Gastrocnemius medialis (tissue), 4 donors: ENCODE measurements around the gene PSMD5. TPM values are rescaled to one million over a fixed set of nuclear protein-coding genes. Genes with fewer than 3 reads are reported as not detected.
A peak's percentile ranks its signal among the peaks of the same experiment; 100 is the strongest.

ENCODE experiments used
- ATAC-seq, 2 donors: fragments of 150-250 bp; one replicate each; pipeline ENCODE4 v1.9.1; 2016
- DNase-seq, 2 donors: peaks; one replicate each; pipeline ENCODE4 v3.0.0-alpha.2; 2019
- H3K27ac ChIP-seq, 4 donors: fragments of 200-600 bp; sonication (generic); 1 replicate in 1 of 4; 2 replicates in 3 of 4; pipeline ENCODE4 v1.5.1; 2016 to 2018; ENCODE audit warnings: mild to moderate bottlenecking in 2 of 4, moderate library complexity in 1 of 4
- H3K27me3 ChIP-seq, 3 donors: fragments of 200-600 bp; sonication (generic) in 2 of 3; 1 replicate in 1 of 3; 2 replicates in 2 of 3; pipeline versions ENCODE4 v1.5.1 to v1.6.0; 2016 to 2019; ENCODE audit warnings: mild to moderate bottlenecking in 1 of 3, moderate library complexity in 1 of 3
- H3K36me3 ChIP-seq, 2 donors: fragments of 200-600 bp; sonication (generic) in 1 of 2; one replicate each; pipeline ENCODE4 v1.5.1; 2017 to 2018
- H3K4me1 ChIP-seq, 2 donors: fragments of 200-600 bp; sonication (generic) in 1 of 2; one replicate each; pipeline ENCODE4 v1.5.1; 2016 to 2017; ENCODE audit warnings: mild to moderate bottlenecking in 2 of 2
- H3K4me3 ChIP-seq, 4 donors: fragments of 200-600 bp; sonication (generic) in 3 of 4; 1 replicate in 1 of 4; 2 replicates in 3 of 4; pipeline ENCODE4 v1.5.1; 2016 to 2019; ENCODE audit warnings: mild to moderate bottlenecking in 2 of 4
- H3K9me3 ChIP-seq, 3 donors: fragments of 200-600 bp; sonication (generic) in 2 of 3; 1 replicate in 1 of 3; 2 replicates in 2 of 3; pipeline ENCODE4 v1.5.1; 2016 to 2019
- POLR2A ChIP-seq, 2 donors: fragments of 450-650 bp; IDR thresholded peaks; one replicate each; pipeline ENCODE4 v1.6.1; 2017; ENCODE audit warnings: antibody characterized with exemption in 2 of 2, mild to moderate bottlenecking in 2 of 2, moderate library complexity in 2 of 2
- in situ Hi-C, 4 donors: fragments of 200-750 bp; cut with MboI; loops; one replicate each; pipeline versions ENCODE4 v1.15.0 to v1.8.0; 2017; ENCODE audit warnings: low sequenced_read_pairs in 4 of 4
- intact Hi-C: fragments of 100-400 bp; cut with DNase I; formaldehyde crosslinking; loops from one replicate; pipeline ENCODE4 v1.15.1; 2023; ENCODE audit warnings: low total_unique reads
- total RNA-seq, 4 donors: library from RNA; depleted of rRNA; stranded (reverse); fragments of >200 nt; gene quantifications; one replicate each; pipeline versions ENCODE4 v1.1.0 to v1.2.3, GENCODE V29; 2016
- TF ChIP-seq, protein P1 (sequence below), 5 experiments: fragments of 450-650 bp in 3 of 5; fragments of 200-600 bp in 2 of 5; sonication (generic) in 2 of 5; IDR thresholded peaks in 4 of 5; conservative IDR thresholded peaks in 1 of 5; 1 replicate in 4 of 5; 2 replicates in 1 of 5; pipeline ENCODE4 v1.5.1; 2016 to 2019; ENCODE audit warnings: antibody characterized with exemption in 5 of 5, mild to moderate bottlenecking in 3 of 5, moderate library complexity in 3 of 5

Gene PSMD5
- total RNA-seq, 4 donors from 2014 or later: 9.3 to 35.3 (median 12.6) TPM

DNA sequence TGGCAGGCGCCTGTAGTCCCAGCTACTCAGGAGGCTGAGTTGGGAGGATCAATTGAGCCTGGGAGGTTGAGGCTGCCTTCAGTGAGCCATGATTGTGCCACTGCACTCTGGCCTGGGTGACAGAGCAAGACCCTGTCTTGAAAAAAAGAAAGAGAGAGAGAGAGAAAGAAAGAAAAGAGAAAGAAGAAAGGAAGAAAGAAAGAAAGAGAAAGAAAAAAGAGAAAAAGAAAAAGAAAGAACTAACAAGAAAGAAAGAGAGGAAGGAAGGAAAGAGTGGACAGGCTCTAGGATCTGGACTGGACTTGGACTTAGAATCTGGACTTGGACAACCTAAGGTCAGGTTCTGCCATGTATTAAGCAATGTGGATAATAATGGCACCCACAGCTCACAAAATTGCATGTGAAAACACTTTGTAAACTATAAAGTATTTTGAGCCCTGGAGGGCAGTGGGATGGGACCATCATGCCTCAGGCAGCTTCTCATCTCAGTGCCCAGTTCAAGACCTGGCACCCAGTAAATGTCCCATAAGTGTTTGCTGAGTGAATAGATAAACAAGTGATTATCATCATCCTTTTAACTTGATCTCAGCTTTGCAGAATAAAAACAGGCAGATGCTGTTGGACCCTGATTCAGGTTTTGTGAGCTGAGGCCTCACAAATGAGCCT lies 47.0 kb upstream of the PSMD5 start:
- Histone ChIP-seq H3K27ac (peak overlapping the region in 3 of 4 donors; percentile 7 to 42 (median 31)), H3K9me3 (no peaks in the 10 kb centered on the region), H3K4me1 (peaks cover 0 to 2% of the 10 kb centered on the region in 2 donors), H3K36me3 (no peaks in the 10 kb centered on the region), H3K4me3 (no peak overlapping the region), H3K27me3 (no peaks in the 10 kb centered on the region)
- in situ Hi-C loops (no loop called here), intact Hi-C loops (no loop called here)
- peak; percentile 28 to 42 for ATAC-seq
- no peak for TF ChIP-seq POLR2A (IDR thresholded peaks at IDR 0.05)
- TF ChIP-seq, protein P1, sequence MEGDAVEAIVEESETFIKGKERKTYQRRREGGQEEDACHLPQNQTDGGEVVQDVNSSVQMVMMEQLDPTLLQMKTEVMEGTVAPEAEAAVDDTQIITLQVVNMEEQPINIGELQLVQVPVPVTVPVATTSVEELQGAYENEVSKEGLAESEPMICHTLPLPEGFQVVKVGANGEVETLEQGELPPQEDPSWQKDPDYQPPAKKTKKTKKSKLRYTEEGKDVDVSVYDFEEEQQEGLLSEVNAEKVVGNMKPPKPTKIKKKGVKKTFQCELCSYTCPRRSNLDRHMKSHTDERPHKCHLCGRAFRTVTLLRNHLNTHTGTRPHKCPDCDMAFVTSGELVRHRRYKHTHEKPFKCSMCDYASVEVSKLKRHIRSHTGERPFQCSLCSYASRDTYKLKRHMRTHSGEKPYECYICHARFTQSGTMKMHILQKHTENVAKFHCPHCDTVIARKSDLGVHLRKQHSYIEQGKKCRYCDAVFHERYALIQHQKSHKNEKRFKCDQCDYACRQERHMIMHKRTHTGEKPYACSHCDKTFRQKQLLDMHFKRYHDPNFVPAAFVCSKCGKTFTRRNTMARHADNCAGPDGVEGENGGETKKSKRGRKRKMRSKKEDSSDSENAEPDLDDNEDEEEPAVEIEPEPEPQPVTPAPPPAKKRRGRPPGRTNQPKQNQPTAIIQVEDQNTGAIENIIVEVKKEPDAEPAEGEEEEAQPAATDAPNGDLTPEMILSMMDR (IDR thresholded peaks at IDR 0.05 in 4 of 5, conservative IDR thresholded peaks at IDR 0.05 in 1 of 5): no peak
- no peak for DNase-seq

DNA sequence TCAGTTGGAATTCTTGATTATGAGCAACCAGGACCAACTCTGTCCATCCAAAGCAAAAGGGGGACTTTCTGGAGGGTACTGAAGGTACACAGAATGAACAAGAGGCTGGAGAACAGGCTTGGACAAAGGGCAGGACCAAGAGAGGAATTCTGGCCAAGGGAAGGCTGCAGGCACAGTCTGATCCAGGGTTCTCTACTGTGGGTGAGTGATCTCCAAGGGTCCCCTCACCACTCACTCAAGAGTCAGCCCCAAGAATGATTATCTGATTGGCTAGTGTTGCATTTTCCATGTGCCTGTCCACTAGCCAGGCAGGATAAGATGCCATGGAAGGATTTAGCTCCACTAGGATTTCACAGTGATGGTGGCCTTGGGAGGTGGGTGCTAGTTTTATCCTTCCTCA lies 45.9 kb upstream of the PSMD5 start:
- intact Hi-C loops: no loop called here
- DNase-seq (no peak), ATAC-seq (no peak)
- in situ Hi-C loops: no loop called here
- no peaks in the 10 kb centered on the region for H3K9me3 ChIP-seq
- no peaks in the 10 kb centered on the region for H3K36me3 ChIP-seq
- H3K27ac ChIP-seq: no peak overlapping the region
- no peak for TF ChIP-seq POLR2A (IDR thresholded peaks at IDR 0.05)
- TF ChIP-seq, protein P1 (IDR thresholded peaks at IDR 0.05 in 4 of 5, conservative IDR thresholded peaks at IDR 0.05 in 1 of 5): no peak
- H3K4me3 ChIP-seq: no peak overlapping the region
- H3K4me1 ChIP-seq: no peaks in the 10 kb centered on the region
- H3K27me3 ChIP-seq: no peaks in the 10 kb centered on the region

DNA sequence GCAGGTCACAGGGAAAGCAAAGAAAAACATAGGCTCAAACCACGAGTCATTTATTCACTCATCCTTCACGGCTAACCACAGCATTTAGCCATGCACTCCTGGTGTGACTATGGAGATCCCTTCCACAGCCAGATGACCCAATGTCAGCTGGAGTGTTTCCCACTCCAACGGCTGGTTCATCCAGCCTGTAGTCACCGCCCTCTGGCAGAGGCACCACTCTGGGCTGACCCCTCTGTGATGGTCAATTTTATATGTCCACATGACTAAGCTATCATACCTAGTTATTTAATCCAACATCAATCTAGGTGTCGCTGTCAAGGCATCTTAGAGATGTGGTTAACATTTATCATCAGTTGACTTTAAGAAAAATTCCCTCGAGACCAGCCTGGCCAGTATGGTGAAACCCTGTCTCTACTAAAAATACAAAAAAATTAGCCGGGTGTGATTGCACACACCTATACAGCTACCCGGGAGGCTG lies 43.8 kb upstream of the PSMD5 start:
- intact Hi-C loops: no loop called here

GRCh38 chr9:120885958-120886357 lies 43.2 kb upstream of the PSMD5 start:
- intact Hi-C loops: no loop called here
- in situ Hi-C loops: no loop called here
- ATAC-seq: no peak
- no peaks in the 10 kb centered on the region for H3K36me3 ChIP-seq
- H3K27ac ChIP-seq: peak overlapping the region in 1 of 4 donors; percentile 26
- H3K4me3 ChIP-seq: no peak overlapping the region
- no peaks in the 10 kb centered on the region for H3K9me3 ChIP-seq
- TF ChIP-seq, protein P1 (IDR thresholded peaks at IDR 0.05 in 4 of 5, conservative IDR thresholded peaks at IDR 0.05 in 1 of 5): no peak
- TF ChIP-seq POLR2A (IDR thresholded peaks at IDR 0.05): no peak
- no peaks in the 10 kb centered on the region for H3K4me1 ChIP-seq
- no peaks in the 10 kb centered on the region for H3K27me3 ChIP-seq
- no peak for DNase-seq

More for the DNA sequence above, 43.8 kb upstream of the PSMD5 start:
- no peak overlapping the region for H3K4me3 ChIP-seq
- TF ChIP-seq, protein P1 (IDR thresholded peaks at IDR 0.05 in 4 of 5, conservative IDR thresholded peaks at IDR 0.05 in 1 of 5): no peak
- no peak for TF ChIP-seq POLR2A (IDR thresholded peaks at IDR 0.05)
- H3K9me3 ChIP-seq: no peaks in the 10 kb centered on the region
- no peak overlapping the region for H3K27ac ChIP-seq
- no peaks in the 10 kb centered on the region for H3K4me1 ChIP-seq
- ATAC-seq (peak; percentile 56 to 79), DNase-seq (peak in 1 of 2 donors; percentile 54)
- no peaks in the 10 kb centered on the region for H3K27me3 ChIP-seq
- in situ Hi-C loops: no loop called here
- no peaks in the 10 kb centered on the region for H3K36me3 ChIP-seq
